ENCODE results near the gene NAB1. TPM values are rescaled to one million over a fixed set of nuclear protein-coding genes. Genes with fewer than 3 reads are reported as not detected.

Gene NAB1
- total RNA-seq, 4 donors from 2014 or later = 59.2 to 132 (median 78.2) TPM

- Histone ChIP-seq H3K27me3 (no peaks in the 10 kb centered on the region), H3K4me1 (no peaks in the 10 kb centered on the region), H3K9me3 (no peaks in the 10 kb centered on the region), H3K36me3 (no peaks in the 10 kb centered on the region), H3K4me3 (no peak overlapping the region), H3K27ac (no peak overlapping the region)
- intact Hi-C loops (cut with DNase I; ENCODE audit: low total_unique reads) = no loop called here
- TF ChIP-seq POLR2A (IDR thresholded peaks at IDR 0.05) (no peak), CTCF (IDR thresholded peaks at IDR 0.05) (no peak)
- DNase-seq = no peak
These were observed 33.3 kb downstream of the NAB1 start for GRCh38 chr2:190682168-190682567.

- no peak overlapping the region for H3K27ac ChIP-seq
- no peaks in the 10 kb centered on the region for H3K4me1 ChIP-seq
- H3K9me3 ChIP-seq = no peaks in the 10 kb centered on the region
- no peak for TF ChIP-seq CTCF (IDR thresholded peaks at IDR 0.05)
- TF ChIP-seq POLR2A (IDR thresholded peaks at IDR 0.05) = no peak
- H3K27me3 ChIP-seq = no peaks in the 10 kb centered on the region
- H3K36me3 ChIP-seq = no peaks in the 10 kb centered on the region
- intact Hi-C loops (cut with DNase I; ENCODE audit: low total_unique reads) = no loop called here
- H3K4me3 ChIP-seq = no peak overlapping the region
- no peak for DNase-seq
These were observed 34.9 kb downstream of the NAB1 start for GRCh38 chr2:190683802-190684201.

GRCh38 chr2:190684931-190685330 is 36.0 kb downstream of the NAB1 start:
- TF ChIP-seq CTCF (IDR thresholded peaks at IDR 0.05) (no peak), POLR2A (IDR thresholded peaks at IDR 0.05) (no peak)
- H3K4me3 ChIP-seq = no peak overlapping the region
- no peaks in the 10 kb centered on the region for H3K4me1 ChIP-seq
- intact Hi-C loops (cut with DNase I; ENCODE audit: low total_unique reads) = no loop called here
- H3K27me3 ChIP-seq = no peaks in the 10 kb centered on the region
- no peaks in the 10 kb centered on the region for H3K9me3 ChIP-seq
- no peak overlapping the region for H3K27ac ChIP-seq
- H3K36me3 ChIP-seq = no peaks in the 10 kb centered on the region
- no peak for DNase-seq

GRCh38 chr2:190685333-190685732 is 36.5 kb downstream of the NAB1 start:
- H3K27me3 ChIP-seq = no peaks in the 10 kb centered on the region
- H3K4me3 ChIP-seq = no peak overlapping the region
- H3K27ac ChIP-seq = no peak overlapping the region
- TF ChIP-seq CTCF (IDR thresholded peaks at IDR 0.05) (no peak), POLR2A (IDR thresholded peaks at IDR 0.05) (no peak)
- no peaks in the 10 kb centered on the region for H3K4me1 ChIP-seq
- H3K9me3 ChIP-seq = no peaks in the 10 kb centered on the region
- no peaks in the 10 kb centered on the region for H3K36me3 ChIP-seq
- intact Hi-C loops (cut with DNase I; ENCODE audit: low total_unique reads) = no loop called here
- DNase-seq = no peak

- no peak for DNase-seq
- TF ChIP-seq POLR2A (IDR thresholded peaks at IDR 0.05) (no peak), CTCF (IDR thresholded peaks at IDR 0.05) (no peak)
- intact Hi-C loops (cut with DNase I; ENCODE audit: low total_unique reads) = no loop called here
- Histone ChIP-seq H3K27ac (no peak overlapping the region), H3K36me3 (no peaks in the 10 kb centered on the region), H3K4me1 (no peaks in the 10 kb centered on the region), H3K4me3 (no peak overlapping the region), H3K27me3 (no peaks in the 10 kb centered on the region), H3K9me3 (no peaks in the 10 kb centered on the region)
These were observed 44.8 kb downstream of the NAB1 start for GRCh38 chr2:190693533-190694232.
